GM18870 (cell line): Measurements from ENCODE around the gene VEGFB.

ENCODE experiments used
- ATAC-seq: cut with Tn5 transposase; IDR thresholded peaks from one replicate; pipeline ENCODE4 v1.9.1; 2021; ENCODE audit warnings: moderate library complexity; ENCODE audit not compliant: unreplicated experiment

The VEGFB gene

DNA sequence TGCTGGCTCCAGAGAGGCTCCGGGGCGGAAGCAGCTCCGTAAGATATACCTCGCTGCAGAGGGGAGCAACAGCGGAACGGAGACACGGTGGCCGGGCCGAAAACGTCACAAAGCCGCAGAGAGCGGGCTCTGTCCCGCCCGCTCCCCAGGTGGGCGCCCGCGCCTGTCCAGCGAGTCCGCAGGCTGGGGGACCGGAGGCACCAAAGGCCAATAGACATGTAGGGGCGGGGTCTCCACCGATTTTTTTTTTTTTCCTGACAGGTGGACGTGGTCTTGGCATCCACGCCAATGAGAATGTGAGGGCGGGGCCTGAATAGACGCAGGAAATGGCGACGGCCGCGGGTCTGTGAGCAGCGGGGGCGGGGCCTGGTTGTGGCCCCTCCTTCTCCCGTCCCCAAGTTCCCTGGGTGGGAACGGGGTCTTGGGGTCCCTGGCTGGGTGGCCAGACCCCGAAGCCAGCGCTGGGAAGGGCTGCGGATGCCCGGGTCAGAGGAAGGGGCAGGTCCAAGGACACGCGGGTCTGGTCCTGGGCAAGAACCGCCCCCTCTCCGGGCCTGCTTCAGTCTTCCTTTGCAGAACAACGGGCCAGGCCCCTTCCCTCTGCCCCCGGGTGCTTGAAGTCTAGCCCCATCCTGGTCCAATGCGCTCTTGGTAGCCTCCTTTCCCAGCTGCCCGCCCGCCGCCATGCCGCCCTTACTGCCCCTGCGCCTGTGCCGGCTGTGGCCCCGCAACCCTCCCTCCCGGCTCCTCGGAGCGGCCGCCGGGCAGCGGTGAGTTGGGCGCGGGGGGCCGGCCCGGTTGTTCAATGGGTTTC, 4.0 kb upstream of the VEGFB start, which contains the start of gene DNAJC4:
DNAJC4 (plus strand) TSS at position 378 of the 814 bp plus-strand sequence; CDS start at position 685, 307 bp downstream.
- ATAC-seq = peak; percentile 43

DNA sequence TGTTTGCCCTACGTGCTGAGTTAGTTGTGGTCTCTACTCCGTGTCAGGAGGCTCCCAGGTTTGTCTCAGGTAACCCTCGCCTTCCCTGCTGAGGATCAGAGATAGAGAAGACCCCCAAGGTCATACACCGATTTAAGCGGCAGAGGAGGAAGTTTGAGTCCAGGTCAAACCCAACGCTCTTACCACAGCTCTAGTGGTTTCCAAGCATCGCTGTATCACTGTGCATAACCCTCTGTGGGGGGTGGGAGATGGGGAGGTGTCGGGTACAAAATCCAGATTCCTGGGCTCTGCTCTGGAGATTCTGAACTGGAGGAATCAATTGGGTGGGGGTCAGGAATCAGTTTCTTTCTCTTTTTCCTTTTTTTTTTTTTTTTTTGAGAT, 3.4 kb upstream of the VEGFB start:
- ATAC-seq = no peak

DNA sequence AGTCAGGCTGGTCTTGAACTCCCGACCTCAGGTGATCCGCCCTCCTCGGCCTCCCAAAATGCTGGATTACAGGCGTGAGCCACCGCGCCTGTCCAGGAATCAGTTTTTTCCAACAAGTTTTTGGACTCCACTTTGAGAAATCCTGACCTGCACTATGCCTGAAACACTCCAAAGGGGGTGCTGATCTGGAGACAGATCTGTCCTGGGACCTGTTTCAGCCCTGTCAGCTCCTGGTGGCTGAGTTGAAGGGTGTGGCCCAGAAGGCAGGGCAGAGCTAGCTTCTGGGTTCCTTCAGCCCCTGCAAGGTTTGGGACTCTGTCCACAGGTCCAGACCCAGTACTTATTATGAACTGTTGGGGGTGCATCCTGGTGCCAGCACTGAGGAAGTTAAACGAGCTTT, 2.8 kb upstream of the VEGFB start:
- ATAC-seq = no peak

DNA sequence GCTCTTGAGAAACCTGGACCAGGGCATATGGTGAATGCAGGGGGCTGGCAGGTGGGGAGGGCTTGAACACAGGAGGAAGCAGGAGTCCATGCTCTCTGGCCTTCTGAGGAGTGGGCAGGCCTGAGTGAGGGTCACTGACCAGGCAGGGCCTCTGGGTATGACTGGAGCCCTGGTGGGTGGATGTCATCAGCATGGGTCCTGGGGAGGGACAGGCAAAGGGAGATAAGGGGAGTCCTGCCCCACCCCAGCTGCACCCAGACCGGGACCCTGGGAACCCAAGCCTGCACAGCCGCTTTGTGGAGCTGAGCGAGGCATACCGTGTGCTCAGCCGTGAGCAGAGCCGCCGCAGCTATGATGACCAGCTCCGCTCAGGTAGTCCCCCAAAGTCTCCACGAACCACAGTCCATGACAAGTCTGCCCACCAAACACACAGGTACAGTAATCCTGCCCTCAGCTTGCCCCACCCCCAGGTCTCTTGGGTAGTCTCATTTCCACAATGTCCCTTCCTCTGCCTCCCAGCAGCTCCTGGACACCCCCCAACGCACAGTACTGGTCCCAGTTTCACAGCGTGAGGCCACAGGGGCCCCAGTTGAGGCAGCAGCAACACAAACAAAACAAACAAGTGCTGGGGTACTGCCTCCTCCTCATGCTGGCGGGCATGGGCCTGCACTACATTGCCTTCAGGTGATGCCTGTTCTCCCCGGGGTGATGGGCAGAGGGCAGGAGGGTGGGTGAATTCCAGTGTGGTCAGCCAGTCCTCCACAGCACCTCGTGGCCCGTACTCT, 2.0 kb upstream of the VEGFB start:
- no peak for ATAC-seq

DNA sequence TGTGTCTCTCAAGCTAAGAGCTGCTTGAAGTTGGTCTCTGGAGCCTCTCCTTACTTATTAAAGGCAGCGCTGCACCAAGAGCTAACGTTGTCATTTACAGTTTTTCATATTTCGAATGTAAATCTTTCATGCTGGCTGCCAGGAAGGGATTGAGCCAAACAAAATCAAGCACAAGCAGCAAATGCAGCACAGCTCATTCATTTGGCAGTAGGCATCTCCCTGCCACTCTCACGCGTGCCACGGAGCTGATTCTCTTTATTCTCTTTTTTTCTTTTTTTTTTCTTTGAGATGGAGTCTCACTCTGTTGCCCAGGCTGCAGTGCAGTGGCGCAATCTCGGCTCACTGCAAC, 1.4 kb upstream of the VEGFB start:
- ATAC-seq = no peak

DNA sequence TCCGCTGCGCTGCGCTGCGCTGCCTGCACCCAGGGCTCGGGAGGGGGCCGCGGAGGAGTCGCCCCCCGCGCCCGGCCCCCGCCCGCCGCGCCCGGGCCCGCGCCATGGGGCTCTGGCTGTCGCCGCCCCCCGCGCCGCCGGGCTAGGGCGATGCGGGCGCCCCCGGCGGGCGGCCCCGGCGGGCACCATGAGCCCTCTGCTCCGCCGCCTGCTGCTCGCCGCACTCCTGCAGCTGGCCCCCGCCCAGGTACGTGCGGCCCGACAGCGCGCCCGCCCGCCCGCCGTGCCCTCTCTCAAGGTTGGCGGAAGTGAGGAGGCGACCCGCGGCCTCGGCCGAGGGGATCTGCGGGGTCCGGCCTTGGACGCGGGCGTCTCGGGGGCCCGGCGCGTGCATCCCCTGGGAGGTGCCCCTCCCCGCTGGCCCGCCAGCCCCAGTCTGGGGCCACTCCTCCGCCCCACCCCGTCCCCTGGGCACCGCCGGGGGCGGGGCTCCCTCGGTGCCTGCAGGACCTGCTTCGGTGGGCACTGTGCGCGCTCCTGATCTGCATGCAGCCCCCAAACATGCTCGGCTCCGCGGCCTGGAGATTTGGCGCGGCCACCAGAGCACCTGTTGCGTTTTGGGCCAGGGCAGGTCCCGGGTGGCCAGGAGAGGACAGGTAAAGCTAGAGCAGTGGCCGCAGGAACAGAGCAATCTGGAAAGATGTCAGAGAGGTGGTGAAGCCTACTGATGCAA, 429 bp downstream of the VEGFB start:
- ATAC-seq = no peak

DNA sequence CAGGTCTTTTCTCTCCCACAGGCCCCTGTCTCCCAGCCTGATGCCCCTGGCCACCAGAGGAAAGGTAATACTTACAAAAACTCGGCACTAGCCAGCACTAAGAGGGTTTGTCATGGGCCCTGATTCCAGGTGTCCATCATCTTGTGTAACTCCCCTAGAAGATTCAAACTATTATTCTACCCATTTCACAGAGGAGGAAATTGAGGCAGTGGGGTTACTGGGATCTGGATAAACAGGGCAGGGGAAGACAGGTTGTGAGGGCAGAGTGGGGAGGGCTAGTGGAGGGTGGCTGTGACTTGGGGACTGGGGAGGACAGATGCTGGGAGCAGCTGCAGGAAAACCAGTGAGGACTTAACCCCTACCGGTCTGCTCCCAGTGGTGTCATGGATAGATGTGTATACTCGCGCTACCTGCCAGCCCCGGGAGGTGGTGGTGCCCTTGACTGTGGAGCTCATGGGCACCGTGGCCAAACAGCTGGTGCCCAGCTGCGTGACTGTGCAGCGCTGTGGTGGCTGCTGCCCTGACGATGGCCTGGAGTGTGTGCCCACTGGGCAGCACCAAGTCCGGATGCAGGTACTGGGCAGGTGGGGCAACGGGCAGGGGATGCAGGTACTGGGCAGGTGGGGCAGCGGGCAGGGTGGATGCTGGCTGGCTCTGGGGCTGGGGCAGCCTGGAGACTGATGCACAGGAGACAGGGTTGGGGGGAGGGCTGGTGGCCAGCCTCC, 1.2 kb downstream of the VEGFB start:
- ATAC-seq = no peak

DNA sequence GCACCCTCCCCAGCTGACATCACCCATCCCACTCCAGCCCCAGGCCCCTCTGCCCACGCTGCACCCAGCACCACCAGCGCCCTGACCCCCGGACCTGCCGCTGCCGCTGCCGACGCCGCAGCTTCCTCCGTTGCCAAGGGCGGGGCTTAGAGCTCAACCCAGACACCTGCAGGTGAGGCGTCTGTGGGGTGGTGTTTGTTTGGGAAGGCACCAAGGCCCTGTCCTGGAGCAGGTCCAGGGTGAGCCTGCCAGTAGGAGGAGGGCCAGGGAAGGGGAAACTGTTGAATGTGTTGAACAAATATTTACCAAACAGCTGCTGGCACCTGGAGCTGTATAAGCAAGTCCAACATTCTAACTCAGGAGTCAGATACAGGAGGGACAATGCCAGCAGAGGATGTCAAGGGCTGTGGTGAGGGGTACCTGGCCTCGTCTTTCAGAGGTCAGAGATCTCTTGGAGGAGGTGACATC, 3.1 kb downstream of the VEGFB start:
- ATAC-seq = no peak

DNA sequence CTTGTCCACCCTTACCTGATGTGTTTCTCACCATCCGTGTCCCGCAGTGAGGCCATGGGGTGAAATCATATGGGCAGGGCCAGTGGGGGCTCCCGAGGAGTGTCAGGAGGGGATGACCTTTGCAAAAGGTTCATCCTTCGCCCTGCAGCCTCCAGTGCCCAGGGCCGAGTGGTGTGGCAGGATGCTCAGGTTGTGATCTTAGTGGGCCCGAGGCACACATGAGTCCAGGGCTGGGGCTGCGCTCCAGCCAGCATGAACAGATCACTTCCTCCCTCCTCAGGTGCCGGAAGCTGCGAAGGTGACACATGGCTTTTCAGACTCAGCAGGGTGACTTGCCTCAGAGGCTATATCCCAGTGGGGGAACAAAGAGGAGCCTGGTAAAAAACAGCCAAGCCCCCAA, 3.7 kb downstream of the VEGFB start:
- ATAC-seq = no peak

DNA sequence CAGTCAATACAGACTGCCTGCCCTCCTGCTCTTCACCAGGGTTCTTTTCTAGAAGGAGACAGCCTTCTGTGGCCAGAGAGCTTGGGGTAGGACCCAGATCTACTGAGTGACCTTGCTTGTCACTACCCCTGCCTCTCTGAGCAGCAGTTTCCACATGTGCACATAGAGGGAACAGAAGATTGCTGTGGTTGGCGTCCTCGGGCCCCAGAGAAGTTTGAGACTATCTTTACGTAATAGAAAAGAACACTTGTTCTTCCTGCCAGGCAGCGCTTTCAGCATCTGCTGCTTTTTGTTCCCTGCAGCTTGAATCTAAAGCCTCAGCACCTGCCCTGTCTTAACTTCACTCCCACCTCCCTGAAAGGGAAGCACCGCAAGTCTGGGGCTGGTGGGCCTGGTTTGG, 4.6 kb downstream of the VEGFB start:
- no peak for ATAC-seq

DNA sequence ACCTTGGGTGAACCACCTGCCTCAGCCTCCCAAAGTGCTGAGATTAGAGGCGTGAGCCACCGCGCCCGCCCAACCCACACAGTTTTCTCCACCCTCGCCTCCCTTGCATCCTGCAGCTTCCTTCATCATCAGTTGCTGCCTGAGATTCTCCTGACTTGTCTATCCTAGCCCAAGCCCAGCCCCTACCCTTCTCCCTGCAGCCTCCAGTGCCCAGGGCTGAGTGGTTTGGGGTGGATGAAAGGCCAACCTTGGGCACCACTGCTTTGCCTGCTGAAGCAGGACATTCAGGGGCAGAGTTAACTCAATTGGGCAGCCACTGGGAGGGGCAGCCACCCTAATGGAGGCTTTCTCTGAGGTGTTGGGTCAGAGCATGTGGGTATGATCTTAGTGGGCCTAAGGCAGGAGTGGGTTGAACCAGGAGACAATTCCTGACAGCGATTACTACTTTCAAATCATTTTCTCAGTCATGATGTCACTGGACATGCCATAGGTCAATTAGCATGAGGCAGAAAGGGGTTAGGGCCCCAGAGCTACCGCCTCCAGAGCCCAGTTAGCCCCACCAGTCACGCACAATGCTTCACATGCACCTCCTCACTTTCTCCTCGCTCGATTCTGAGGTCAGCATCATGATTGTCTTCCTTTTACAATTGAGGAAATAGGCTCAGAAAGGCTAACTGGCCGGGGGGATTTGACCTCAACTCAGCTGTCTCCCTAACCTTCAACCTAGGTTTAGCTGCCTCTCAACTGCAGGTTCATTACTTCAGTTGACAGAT, 5.5 kb downstream of the VEGFB start:
- ATAC-seq = no peak

DNA sequence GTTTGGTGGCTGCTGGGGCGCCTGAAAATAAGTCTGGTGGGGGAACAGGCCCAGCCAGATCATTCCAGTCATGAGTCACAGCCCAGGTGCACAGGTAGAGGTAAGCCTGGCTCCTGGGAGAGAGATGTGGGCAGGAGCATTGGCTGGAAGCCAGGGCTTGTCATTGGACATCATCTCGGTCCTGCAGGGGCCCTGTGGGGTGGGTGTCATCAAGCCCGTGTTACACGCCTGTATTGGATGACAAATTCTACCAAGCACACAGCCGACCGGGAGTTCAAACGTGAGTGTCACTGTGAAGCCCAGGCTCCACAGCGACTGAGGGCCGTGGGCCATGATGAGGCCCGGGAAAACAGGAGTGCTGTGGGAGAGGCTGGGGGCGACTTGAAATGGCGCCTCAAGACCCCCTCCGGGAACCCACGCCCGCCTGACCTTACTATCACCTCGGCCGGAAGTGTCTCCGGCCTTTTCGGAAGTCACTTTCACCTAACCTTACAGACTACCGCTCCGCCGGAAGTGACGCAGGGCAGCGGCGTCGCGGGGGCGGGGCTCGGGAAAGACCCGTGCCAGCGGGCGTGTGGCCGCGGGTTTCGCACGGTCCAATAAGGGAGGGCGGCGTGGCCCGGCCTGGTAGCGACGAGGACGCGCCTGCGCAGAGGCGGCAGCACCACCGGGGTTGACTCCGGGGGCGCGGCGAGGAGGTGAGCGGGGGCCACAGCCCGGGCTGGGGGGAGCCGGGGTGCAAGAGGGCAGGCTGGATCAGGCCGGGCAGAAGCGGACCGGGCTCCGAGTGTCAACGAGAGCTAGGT, 6.3 kb downstream of the VEGFB start, which contains the start of gene FKBP2:
FKBP2 (plus strand) TSS at position 661 of the 806 bp plus-strand sequence. CDS start 1,293 bp downstream, outside the sequence.
- peak; percentile 43 for ATAC-seq

DNA sequence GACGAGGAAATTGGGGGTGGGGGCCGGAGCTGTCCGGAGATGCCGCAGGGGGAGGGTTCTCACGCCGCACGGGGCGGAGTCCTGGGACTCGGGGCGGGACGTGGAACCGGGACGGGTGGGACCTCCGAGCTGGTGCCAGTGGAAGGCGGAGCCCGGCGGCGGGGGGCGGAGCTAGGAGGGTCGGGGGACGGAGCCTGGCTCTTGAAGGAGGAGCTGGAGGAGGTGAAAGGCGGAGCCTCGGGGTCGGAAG, 6.8 kb downstream of the VEGFB start:
- no peak for ATAC-seq

DNA sequence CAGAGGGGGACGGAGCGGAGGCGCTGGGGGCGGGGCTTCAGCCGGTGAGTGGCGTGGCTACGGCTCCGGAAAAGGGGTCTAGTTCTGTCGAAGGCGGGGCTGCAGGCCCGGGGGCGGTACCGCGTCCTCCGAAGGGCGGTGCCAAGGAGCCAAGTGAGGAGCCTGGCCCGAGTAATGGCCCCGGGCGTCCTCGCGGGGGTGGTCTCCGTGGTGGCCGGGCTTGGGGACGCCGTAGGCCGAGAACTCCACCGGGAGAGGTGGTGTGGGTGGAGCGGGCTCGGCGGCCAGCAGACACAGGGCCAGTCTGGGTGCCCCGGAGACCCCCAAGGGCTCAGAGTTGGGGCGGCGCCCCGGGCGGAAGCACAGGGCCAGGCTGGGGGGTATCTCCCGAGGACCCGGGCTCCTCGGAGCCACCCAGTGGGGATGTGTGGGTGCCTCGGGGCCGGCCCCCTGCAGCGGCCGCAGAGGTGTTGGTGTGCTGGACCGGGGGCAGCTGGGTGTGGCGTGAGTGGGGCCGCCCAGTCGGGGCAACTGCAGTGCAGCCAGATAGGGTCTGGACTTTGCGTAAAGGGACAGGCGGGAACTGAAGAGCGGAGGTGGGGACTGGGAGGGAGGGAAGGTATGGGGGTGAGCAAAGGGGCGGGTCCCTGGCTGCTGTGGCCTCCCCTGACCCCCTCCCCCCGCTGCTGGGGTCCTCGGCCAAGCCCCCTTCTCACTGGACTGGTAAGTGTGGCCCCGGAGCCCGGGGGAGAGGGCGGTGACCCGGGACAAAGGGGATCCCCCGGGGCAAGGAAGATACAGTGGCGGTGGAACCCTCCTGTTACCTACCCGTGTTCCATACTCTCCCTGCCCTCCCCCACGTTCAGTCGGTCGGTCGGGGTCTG, 7.3 kb downstream of the VEGFB start:
- peak; percentile 62 for ATAC-seq

DNA sequence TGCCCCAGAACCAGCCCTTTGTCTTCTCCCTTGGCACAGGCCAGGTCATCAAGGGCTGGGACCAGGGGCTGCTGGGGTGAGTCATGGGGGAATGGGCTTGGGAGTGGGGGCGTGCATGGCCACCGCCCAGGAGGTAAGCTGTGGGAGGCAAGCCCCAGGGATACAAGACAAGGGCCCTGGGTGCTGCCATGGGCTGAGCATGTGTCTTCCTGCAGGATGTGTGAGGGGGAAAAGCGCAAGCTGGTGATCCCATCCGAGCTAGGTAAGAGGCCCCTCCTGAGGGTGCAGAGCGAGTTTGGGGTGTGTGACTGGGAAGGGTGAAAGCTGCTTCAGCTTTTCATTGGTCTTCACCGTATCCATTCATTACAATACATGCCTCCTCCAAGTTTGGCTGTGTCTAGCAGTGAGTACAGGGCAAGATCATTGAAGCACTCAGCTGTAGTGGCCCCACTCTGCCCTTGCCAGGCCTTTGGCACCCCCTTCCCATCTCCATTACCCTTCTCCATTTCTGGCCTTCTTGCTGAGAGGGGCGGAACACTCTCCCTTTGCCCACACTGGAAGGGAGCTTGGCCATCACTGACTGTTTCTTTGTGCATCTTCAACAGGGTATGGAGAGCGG, 9.0 kb downstream of the VEGFB start:
- ATAC-seq = no peak

DNA sequence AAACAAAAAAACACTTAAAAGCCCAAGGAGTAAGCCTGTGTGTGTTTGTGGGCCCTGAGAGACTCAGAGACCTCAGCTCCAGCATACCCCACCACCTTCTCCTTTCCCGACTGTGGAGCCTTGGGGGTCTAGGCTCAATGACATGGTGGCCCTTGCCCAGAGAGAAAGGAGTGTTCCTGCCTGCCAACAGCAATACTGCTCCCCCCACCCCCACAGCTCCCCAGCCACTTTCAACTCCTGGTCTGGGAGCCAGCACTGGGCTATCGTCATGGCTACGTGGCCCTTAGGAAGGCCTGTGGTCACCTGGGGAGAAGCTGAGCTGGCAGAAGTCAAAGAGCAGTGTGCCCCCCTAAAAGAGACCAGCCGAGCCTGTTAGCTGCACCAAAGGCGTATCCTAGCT, 9.7 kb downstream of the VEGFB start:
- ATAC-seq = no peak

DNA sequence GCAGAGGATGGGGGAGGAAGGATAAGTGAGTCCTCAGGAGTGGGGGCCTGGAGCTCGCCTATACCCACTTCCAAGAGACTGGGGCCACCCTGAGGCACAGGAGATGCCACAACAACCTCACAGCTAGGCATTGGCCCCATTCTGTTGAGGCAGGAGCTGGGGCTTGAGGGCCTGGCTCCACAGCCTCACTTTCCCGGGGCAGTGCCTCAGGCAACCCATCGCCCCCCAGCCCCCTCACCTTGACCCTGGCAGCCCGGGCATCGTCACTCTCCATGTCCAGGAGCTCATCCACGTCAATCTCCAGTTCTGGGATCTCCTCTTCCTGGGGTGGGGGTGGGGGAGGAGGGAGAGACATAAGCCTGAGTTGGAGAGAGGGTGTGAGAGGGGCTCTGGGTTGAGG, 10.6 kb downstream of the VEGFB start:
- ATAC-seq = no peak

DNA sequence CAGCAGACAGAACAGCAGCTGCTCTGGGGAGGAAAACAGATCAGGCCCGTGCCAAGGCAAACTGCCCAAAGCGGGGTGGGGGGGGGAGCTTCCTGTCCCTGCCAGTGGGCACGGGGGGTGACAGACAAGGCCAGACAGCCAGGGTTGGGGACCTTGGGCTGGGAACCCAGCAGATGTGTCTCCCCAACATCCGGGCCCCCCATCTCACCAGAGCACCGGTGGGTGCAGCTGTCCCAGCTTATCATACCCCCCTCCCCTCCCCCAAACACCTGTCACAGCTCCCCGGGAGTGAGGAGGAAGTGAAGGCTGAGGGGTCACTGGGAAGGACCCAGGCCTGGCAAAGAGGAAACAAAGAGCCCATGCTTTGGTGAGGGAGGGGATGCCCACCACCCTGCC, 11.0 kb downstream of the VEGFB start:
- no peak for ATAC-seq
